Spleen (tissue), 11 donors: Measurements from ENCODE around the gene PDE8B. TPM values are rescaled to one million over a fixed set of nuclear protein-coding genes. Genes with fewer than 3 reads are reported as not detected.

Experiments used
- DNase-seq: peaks from one replicate; pipeline ENCODE4 v3.0.0-alpha.2; 2020
- H3K27ac ChIP-seq, 8 donors: fragments of 200-600 bp; sonication (generic) in 7 of 8; 1 replicate in 4 of 8; 2 replicates in 4 of 8; pipeline versions ENCODE4 v1.5.0 to v1.8.0; 2016 to 2021; ENCODE audit warnings: inconsistent platforms in 4 of 8, mild to moderate bottlenecking in 4 of 8, moderate library complexity in 1 of 8
- H3K27me3 ChIP-seq, 7 donors: fragments of 200-600 bp; sonication (generic) in 6 of 7; replicated peaks in 1 of 7; 1 replicate in 4 of 7; 2 replicates in 3 of 7; pipeline versions ENCODE4 v1.5.0 to v1.8.0; 2016 to 2021; ENCODE audit warnings: inconsistent platforms in 3 of 7, mild to moderate bottlenecking in 1 of 7
- H3K36me3 ChIP-seq, 6 donors: fragments of 200-600 bp; sonication (generic) in 5 of 6; 1 replicate in 4 of 6; 2 replicates in 2 of 6; pipeline versions ENCODE4 v1.5.0 to v1.8.0; 2016 to 2021; ENCODE audit warnings: inconsistent platforms in 2 of 6
- H3K4me1 ChIP-seq, 6 donors: fragments of 200-600 bp; sonication (generic) in 5 of 6; 1 replicate in 3 of 6; 2 replicates in 3 of 6; pipeline versions ENCODE4 v1.5.0 to v1.8.0; 2016 to 2021; ENCODE audit warnings: inconsistent platforms in 3 of 6
- H3K4me3 ChIP-seq, 8 donors: fragments of 200-600 bp; sonication (generic) in 7 of 8; 1 replicate in 4 of 8; 2 replicates in 4 of 8; pipeline versions ENCODE4 v1.5.0 to v1.8.0; 2016 to 2021; ENCODE audit warnings: inconsistent platforms in 4 of 8, mild to moderate bottlenecking in 4 of 8, moderate library complexity in 2 of 8
- H3K9me3 ChIP-seq, 8 donors: fragments of 200-600 bp; sonication (generic) in 7 of 8; 1 replicate in 4 of 8; 2 replicates in 4 of 8; pipeline versions ENCODE4 v1.5.0 to v1.8.0; 2016 to 2021; ENCODE audit warnings: inconsistent platforms in 4 of 8
- CTCF ChIP-seq, 11 experiments: fragments of 200-600 bp in 7 of 11; fragments of 450-650 bp in 4 of 11; sonication (generic) in 4 of 11; IDR thresholded peaks in 8 of 11; conservative IDR thresholded peaks in 3 of 11; 1 replicate in 7 of 11; 2 replicates in 4 of 11; pipeline versions ENCODE4 v1.4.0 to v1.8.0; 2016 to 2021; ENCODE audit warnings: antibody characterized with exemption in 11 of 11, inconsistent platforms in 4 of 11, mild to moderate bottlenecking in 1 of 11
- POLR2A ChIP-seq, 3 donors: fragments of 450-650 bp; IDR thresholded peaks; one replicate each; pipeline ENCODE4 v1.5.1; 2017; ENCODE audit warnings: antibody characterized with exemption in 3 of 3, mild to moderate bottlenecking in 1 of 3
- POLR2AphosphoS5 ChIP-seq, 3 donors: sonication (generic); formaldehyde crosslinking; IDR thresholded peaks; one replicate each; pipeline ENCODE4 v1.5.1; 2017; ENCODE audit warnings: antibody characterized with exemption in 3 of 3
- WGBS, 5 donors: extraction: QIAGEN DNeasy Blood & Tissue Kit in 3 of 5; methylation state at CpG; one replicate each; pipeline versions ENCODE4 v1.1.5 to v1.1.7; 2013 to 2018; 5-methylcytosine and 5-hydroxymethylcytosine counted together
- intact Hi-C: fragments of 100-400 bp; cut with DNase I; formaldehyde crosslinking; loops from one replicate; pipeline ENCODE4 v1.15.0; 2023; ENCODE audit warnings: low total_unique reads
- polyA plus RNA-seq, 3 donors: library from polyadenylated mRNA; stranded (reverse); fragments of 200-250 nt; gene quantifications; one replicate each; pipeline ENCODE4 v1.2.1, GENCODE V29; 2013
- total RNA-seq, 7 donors: library from RNA; depleted of rRNA in 3 of 7; stranded (reverse); fragments of >200 nt in 3 of 7; fragmentation: NEBNext Ultra II Directional in 4 of 7; extraction: Animal tissue kit (Norgen Biotek cat#: 25700) in 4 of 7; gene quantifications; one replicate each; pipeline versions ENCODE4 v1.1.0 to v1.2.1, GENCODE V29; 2016 to 2021
- donor health status: healthy with polysubstance abuse.
- donor health status: DM: no; HTN: no; CAD: no; lungs with moderate emphysema.
- donor health status: DM: no; HTN: no; CAD: no.
- donor health status: Bipolar disorder and iron deficiency.
- donor health status: healthy.
- donor health status: DM: no; HTN: no; CAD: no.
- donor health status: DM: yes; HTN: yes; CAD: no.

The PDE8B gene
- total and polyA plus RNA-seq, 10 donors: 0.18 to 1.9 (median 0.85) TPM

- no peak for DNase-seq
- Histone ChIP-seq H3K4me3 (no peak overlapping the region), H3K9me3 (peaks cover 0 to 9% (median 3%) of the 10 kb centered on the region in 8 donors), H3K27ac (no peak overlapping the region), H3K4me1 (no peaks in the 10 kb centered on the region), H3K27me3 (peaks cover 0 to 7% (median 0%) of the 10 kb centered on the region in 7 donors), H3K36me3 (no peaks in the 10 kb centered on the region)
- WGBS, 5 donors: 77 to 83% (median 79%) methylated on average over 2 of the region's 2 CpGs
- no peak for TF ChIP-seq POLR2AphosphoS5 (IDR thresholded peaks at IDR 0.05)
- no peak for TF ChIP-seq POLR2A (IDR thresholded peaks at IDR 0.05)
- no peak for TF ChIP-seq CTCF (IDR thresholded peaks at IDR 0.05 in 8 of 11, conservative IDR thresholded peaks at IDR 0.05 in 3 of 11)
- intact Hi-C loops: no loop called here
These were observed 17.9 kb upstream of the PDE8B start for GRCh38 chr5:77192441-77193050.

DNA sequence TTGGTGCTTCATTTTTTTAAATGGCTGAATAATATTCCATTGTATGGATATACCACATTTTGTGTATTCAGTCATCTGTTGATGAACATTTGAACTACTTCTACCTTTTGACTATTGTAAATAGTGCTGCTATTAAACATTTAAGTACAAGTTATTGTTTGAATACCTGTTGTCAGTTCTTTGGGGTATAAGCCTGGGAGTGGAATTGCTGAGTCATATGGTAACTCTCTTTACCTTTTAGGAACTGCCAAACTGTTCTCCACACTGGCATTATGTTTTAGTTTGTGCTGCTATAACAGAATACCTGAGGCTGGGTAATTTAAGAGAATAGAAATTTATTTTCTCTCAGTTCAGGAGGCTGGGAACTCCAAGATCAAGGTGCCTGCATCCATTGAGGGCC, 15.7 kb upstream of the PDE8B start:
- Histone ChIP-seq H3K4me1 (no peaks in the 10 kb centered on the region), H3K27me3 (no peaks in the 10 kb centered on the region), H3K9me3 (peaks cover 0 to 21% (median 13%) of the 10 kb centered on the region in 8 donors), H3K36me3 (no peaks in the 10 kb centered on the region), H3K27ac (no peak overlapping the region), H3K4me3 (no peak overlapping the region)
- DNase-seq: no peak
- TF ChIP-seq CTCF (IDR thresholded peaks at IDR 0.05 in 8 of 11, conservative IDR thresholded peaks at IDR 0.05 in 3 of 11): no peak
- no peak for TF ChIP-seq POLR2AphosphoS5 (IDR thresholded peaks at IDR 0.05)
- TF ChIP-seq POLR2A (IDR thresholded peaks at IDR 0.05): no peak
- intact Hi-C loops: no loop called here

GRCh38 chr5:77197840-77198554, 12.5 kb upstream of the PDE8B start:
- 39 to 88% (median 65%) methylated on average over 2 of the region's 2 CpGs for WGBS, 5 donors
- TF ChIP-seq POLR2A (IDR thresholded peaks at IDR 0.05): no peak
- no peaks in the 10 kb centered on the region for H3K4me1 ChIP-seq

GRCh38 chr5:77200663-77201062, 9.8 kb upstream of the PDE8B start:
- Histone ChIP-seq H3K4me1 (no peaks in the 10 kb centered on the region), H3K4me3 (no peak overlapping the region), H3K27ac (no peak overlapping the region), H3K36me3 (no peaks in the 10 kb centered on the region), H3K9me3 (peaks cover 0 to 13% (median 11%) of the 10 kb centered on the region in 8 donors), H3K27me3 (no peaks in the 10 kb centered on the region)
- intact Hi-C loops: no loop called here
- 90 to 98% (median 96%) methylated on average over 1 of the region's 1 CpG for WGBS, 5 donors
- TF ChIP-seq POLR2A (IDR thresholded peaks at IDR 0.05) (no peak), POLR2AphosphoS5 (IDR thresholded peaks at IDR 0.05) (no peak), CTCF (IDR thresholded peaks at IDR 0.05 in 8 of 11, conservative IDR thresholded peaks at IDR 0.05 in 3 of 11) (no peak)
- no peak for DNase-seq

More at GRCh38 chr5:77197840-77198554, 12.5 kb upstream of the PDE8B start:
- Histone ChIP-seq H3K27me3 (no peaks in the 10 kb centered on the region), H3K9me3 (peaks cover 0 to 21% (median 13%) of the 10 kb centered on the region in 8 donors), H3K36me3 (no peaks in the 10 kb centered on the region), H3K4me3 (no peak overlapping the region), H3K27ac (no peak overlapping the region)
- no peak for DNase-seq
- intact Hi-C loops: no loop called here
